HCT116 (cell line): ENCODE measurements around the gene MYH6. TPM values are rescaled to one million over a fixed set of nuclear protein-coding genes. Genes with fewer than 3 reads are reported as not detected.

ENCODE experiments used
- ATAC-seq: fragments of 200-7000 bp; cut with Tn5 transposase; 2 replicates; pipeline ENCODE4 v1.9.1; 2020; ENCODE audit warnings: mild to moderate bottlenecking, moderate library complexity
- BruUV-seq: library from RNA; stranded (reverse); fragments of 400-500 nt; replicated peaks from 2 replicates; lab custom pipeline; 2021; lab: Mats Ljungman, UMichigan
- CTCF ChIA-PET: fragments of 300-600 bp; sonication (Branson Sonifier 250); formaldehyde crosslinking; loops from one replicate; lab custom pipeline; 2021; ENCODE audit warnings: antibody characterized with exemption; lab: Charles Lee
- POLR2A ChIA-PET: fragments of 300-600, 350-600 bp; sonication (Branson Sonifier 250); formaldehyde crosslinking; loops from one replicate; lab custom pipeline; 2021; ENCODE audit warnings: antibody characterized with exemption; lab: Charles Lee
- RAD21 ChIA-PET, 2 experiments: fragments of 300-600 bp; sonication (Branson Sonifier 250); formaldehyde crosslinking; loops; one replicate each; lab custom pipeline; 2023; ENCODE audit warnings: low total read pairs in 2 of 2; ENCODE audit not compliant: uncharacterized antibody in 2 of 2, unreplicated experiment in 2 of 2, low non-redundant PET in 1 of 2; lab: Charles Lee
- DNase-seq: peaks from one replicate; pipeline ENCODE4 v3.0.0-alpha.2; 2010; ENCODE audit warnings: low read depth, low spot score
- H2AFZ ChIP-seq: fragments of 200-600 bp; shearing (Covaris generic), sonication (generic); 2 replicates; pipeline ENCODE4 v1.6.1; 2017; ENCODE audit warnings: low read depth, mixed run types, mixed read lengths, antibody characterized with exemption, low read length; ENCODE audit not compliant: poor library complexity, severe bottlenecking
- H3K27ac ChIP-seq: 2 replicates; pipeline ENCODE4 v1.5.1; 2012; ENCODE audit warnings: low read depth, low read length
- H3K27me3 ChIP-seq: fragments of 200-600 bp; sonication (generic); 2 replicates; pipeline ENCODE4 v1.6.1; 2016; ENCODE audit warnings: mixed run types, low read length, mixed read lengths; ENCODE audit not compliant: insufficient read depth
- H3K36me3 ChIP-seq, 2 experiments: fragments of 200-500 bp in 1 of 2; fragments of 200-600 bp in 1 of 2; sonication (Bioruptor generic) in 1 of 2; sonication (generic) in 1 of 2; 2 replicates each; pipeline versions ENCODE4 v1.5.1 to v1.6.1; 2014 to 2016; ENCODE audit warnings: low read length in 2 of 2, inconsistent platforms in 1 of 2, mixed read lengths in 1 of 2, mixed run types in 1 of 2; ENCODE audit not compliant: insufficient read depth in 2 of 2, control insufficient read depth in 1 of 2
- H3K4me1 ChIP-seq, 2 experiments: fragments of 200-600 bp in 1 of 2; sonication (generic) in 1 of 2; 2 replicates each; pipeline versions ENCODE4 v1.5.1 to v1.6.1; 2012 to 2017; ENCODE audit warnings: low read length in 2 of 2, inconsistent platforms in 1 of 2, mild to moderate bottlenecking in 1 of 2, mixed read lengths in 1 of 2, mixed run types in 1 of 2, moderate library complexity in 1 of 2; ENCODE audit not compliant: insufficient read depth in 2 of 2, control insufficient read depth in 1 of 2
- H3K4me2 ChIP-seq: fragments of 200-600 bp; sonication (generic); 2 replicates; pipeline ENCODE4 v1.6.1; 2017; ENCODE audit warnings: mixed run types, low read length, mixed read lengths
- H3K4me3 ChIP-seq, 2 experiments: fragments of 200-600 bp in 1 of 2; sonication (generic) in 1 of 2; replicated peaks in 1 of 2; 2 replicates each; pipeline ENCODE4 v1.5.1; 2011 to 2016; ENCODE audit warnings: low read length in 2 of 2, control low read depth in 1 of 2, low read depth in 1 of 2, mild to moderate bottlenecking in 1 of 2, mixed read lengths in 1 of 2, mixed run types in 1 of 2
- H3K79me2 ChIP-seq: fragments of 200-600 bp; sonication (generic); 2 replicates; pipeline ENCODE4 v1.6.1; 2017; ENCODE audit warnings: mild to moderate bottlenecking, mixed run types, low read length, moderate library complexity, mixed read lengths; ENCODE audit not compliant: insufficient read depth
- H3K9ac ChIP-seq: fragments of 200-600 bp; sonication (generic); 2 replicates; pipeline ENCODE4 v1.6.1; 2016; ENCODE audit warnings: low read length, mixed read lengths
- H3K9me2 ChIP-seq: fragments of 200-600 bp; sonication (generic), shearing (Covaris generic); 2 replicates; pipeline ENCODE4 v1.6.1; 2017; ENCODE audit warnings: mixed run types, mild to moderate bottlenecking, moderate library complexity; ENCODE audit not compliant: insufficient read depth
- H3K9me3 ChIP-seq, 2 experiments: fragments of 200-500 bp in 1 of 2; fragments of 200-600 bp in 1 of 2; sonication (Bioruptor generic) in 1 of 2; sonication (generic) in 1 of 2; 2 replicates each; pipeline ENCODE4 v1.6.1; 2014 to 2017; ENCODE audit warnings: low read length in 2 of 2, mixed read lengths in 2 of 2, inconsistent platforms in 1 of 2, low read depth in 1 of 2, mild to moderate bottlenecking in 1 of 2, mixed run types in 1 of 2, moderate library complexity in 1 of 2; ENCODE audit not compliant: control insufficient read depth in 1 of 2, insufficient read depth in 1 of 2
- H4K20me1 ChIP-seq: fragments of 200-600 bp; sonication (generic), shearing (Covaris generic); 2 replicates; pipeline ENCODE4 v1.6.1; 2017; ENCODE audit warnings: mixed run types, mild to moderate bottlenecking, moderate library complexity; ENCODE audit not compliant: insufficient read depth
- CBX3 ChIP-seq: IDR thresholded peaks from 2 replicates; pipeline ENCODE4 v1.6.1; 2012; ENCODE audit warnings: low read depth
- FOSL1 ChIP-seq: IDR thresholded peaks from 2 replicates; pipeline ENCODE4 v1.6.1; 2012; ENCODE audit warnings: low read depth
- JUND ChIP-seq: IDR thresholded peaks from 2 replicates; pipeline ENCODE4 v1.6.1; 2012
- POLR2A ChIP-seq: IDR thresholded peaks from 2 replicates; pipeline ENCODE4 v1.7.0; 2011; ENCODE audit warnings: borderline replicate concordance; ENCODE audit not compliant: insufficient read depth, insufficient read length; ENCODE audit errors: extremely low read depth
- RAD21 ChIP-seq: IDR thresholded peaks from 2 replicates; pipeline ENCODE4 v1.6.1; 2012; ENCODE audit warnings: low read depth, mild to moderate bottlenecking
- SP1 ChIP-seq: IDR thresholded peaks from 2 replicates; pipeline ENCODE4 v1.6.1; 2012; ENCODE audit warnings: low read depth
- SRF ChIP-seq: IDR thresholded peaks from 2 replicates; pipeline ENCODE4 v1.6.1; 2012; ENCODE audit warnings: low read depth
- TCF7L2 ChIP-seq: IDR thresholded peaks from 2 replicates; pipeline ENCODE4 v1.7.0; 2011; ENCODE audit warnings: borderline replicate concordance, inconsistent platforms; ENCODE audit not compliant: insufficient read depth, insufficient read length; ENCODE audit errors: extremely low read depth
- YY1 ChIP-seq: IDR thresholded peaks from 2 replicates; pipeline ENCODE4 v1.6.1; 2011; ENCODE audit warnings: low read length, low read depth, moderate library complexity, mild to moderate bottlenecking; ENCODE audit not compliant: insufficient replicate concordance; ENCODE audit errors: extremely low read depth
- ZFX ChIP-seq: fragments of 450-650 bp; IDR thresholded peaks from 2 replicates; pipeline ENCODE4 v1.6.1; 2017
- ZNF274 ChIP-seq: fragments of 200-500 bp; sonication (Bioruptor generic); IDR thresholded peaks from 2 replicates; pipeline ENCODE4 v1.6.1; 2014; ENCODE audit warnings: mild to moderate bottlenecking, low read depth, low read length, inconsistent platforms
- intact Hi-C: fragments of 100-400 bp; cut with micrococcal nuclease; formaldehyde crosslinking; loops from 2 replicates; pipeline ENCODE4 v1.10.0; 2022
- total RNA-seq: library from RNA; stranded (reverse); gene quantifications from one replicate; pipeline ENCODE4 v1.2.1, GENCODE V29; 2021; ENCODE audit not compliant: unreplicated experiment
- TF ChIP-seq, protein P1 (sequence below): IDR thresholded peaks from 2 replicates; pipeline ENCODE4 v1.6.1; 2012
- TF ChIP-seq, protein P2 (sequence below): IDR thresholded peaks from 2 replicates; pipeline ENCODE4 v1.6.1; 2011; ENCODE audit warnings: mild to moderate bottlenecking, low read length, moderate library complexity; ENCODE audit not compliant: insufficient replicate concordance; ENCODE audit errors: extremely low read depth
- TF ChIP-seq, protein P3 (sequence below): IDR thresholded peaks from 2 replicates; pipeline ENCODE4 v1.6.1; 2012; ENCODE audit warnings: low read depth
- TF ChIP-seq, protein P4 (sequence below), 3 experiments: fragments of 200-600 bp in 1 of 3; sonication (generic) in 1 of 3; IDR thresholded peaks in 2 of 3; conservative IDR thresholded peaks in 1 of 3; 2 replicates each; pipeline ENCODE4 v1.5.1; 2012 to 2017; ENCODE audit warnings: low read depth in 2 of 3, low read length in 2 of 3, antibody characterized with exemption in 1 of 3, borderline replicate concordance in 1 of 3, control low read depth in 1 of 3, mild to moderate bottlenecking in 1 of 3, mixed read lengths in 1 of 3, mixed run types in 1 of 3, moderate library complexity in 1 of 3; ENCODE audit not compliant: insufficient read depth in 1 of 3

MYH6 gene
- total RNA-seq, 1 experiment from 2014 or later = not detected

DNA sequence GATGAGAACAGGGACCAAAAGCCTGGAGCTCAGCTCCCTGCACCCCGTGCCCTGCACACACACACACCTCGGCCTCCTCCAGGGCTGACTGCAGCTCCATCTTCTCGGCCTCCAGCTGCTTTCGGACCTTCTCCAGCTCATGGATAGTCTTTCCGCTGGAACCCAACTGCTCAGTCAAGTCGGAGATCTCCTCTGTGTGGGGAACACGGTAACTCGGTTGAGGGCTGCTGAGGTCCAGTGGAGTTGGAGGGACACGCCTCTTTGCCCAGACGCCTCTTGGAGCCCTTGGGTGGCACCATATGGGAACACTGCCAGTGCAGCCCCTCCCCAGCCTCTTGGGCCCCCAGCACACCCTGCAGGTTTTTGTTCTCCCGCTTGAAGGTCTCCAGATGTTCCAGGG is 8.7 kb upstream of the MYH6 start:
- H3K27me3 ChIP-seq = peaks cover 5% of the 10 kb centered on the region; the same call in 1 of the 2 replicates

More for the DNA sequence above, 8.7 kb upstream of the MYH6 start:
- Histone ChIP-seq H2AFZ (no peak overlapping the region), H3K9ac (no peak overlapping the region), H3K36me3 (no peaks in the 10 kb centered on the region), H3K4me2 (no peak overlapping the region), H3K9me2 (no peaks in the 10 kb centered on the region), H3K9me3 (no peaks in the 10 kb centered on the region), H3K4me3 (no peak overlapping the region), H3K79me2 (no peaks in the 10 kb centered on the region), H3K27ac (no peak overlapping the region), H4K20me1 (no peaks in the 10 kb centered on the region), H3K4me1 (no peaks in the 10 kb centered on the region)
- ATAC-seq (no peak), DNase-seq (no peak)
- no TSS peak for BruUV-seq
- ChIA-PET POLR2A (no interaction called here), RAD21 (no interaction called here), CTCF (no interaction called here)
- intact Hi-C loops = no loop called here
- TF ChIP-seq SRF (no peak), ZFX (no peak), YY1 (no peak), ZNF274 (no peak), FOSL1 (no peak), POLR2A (no peak), SP1 (no peak), TCF7L2 (no peak), RAD21 (no peak), JUND (no peak), CBX3 (no peak)
- TF ChIP-seq, protein P1, sequence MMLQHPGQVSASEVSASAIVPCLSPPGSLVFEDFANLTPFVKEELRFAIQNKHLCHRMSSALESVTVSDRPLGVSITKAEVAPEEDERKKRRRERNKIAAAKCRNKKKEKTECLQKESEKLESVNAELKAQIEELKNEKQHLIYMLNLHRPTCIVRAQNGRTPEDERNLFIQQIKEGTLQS = no peak
- TF ChIP-seq, protein P2, sequence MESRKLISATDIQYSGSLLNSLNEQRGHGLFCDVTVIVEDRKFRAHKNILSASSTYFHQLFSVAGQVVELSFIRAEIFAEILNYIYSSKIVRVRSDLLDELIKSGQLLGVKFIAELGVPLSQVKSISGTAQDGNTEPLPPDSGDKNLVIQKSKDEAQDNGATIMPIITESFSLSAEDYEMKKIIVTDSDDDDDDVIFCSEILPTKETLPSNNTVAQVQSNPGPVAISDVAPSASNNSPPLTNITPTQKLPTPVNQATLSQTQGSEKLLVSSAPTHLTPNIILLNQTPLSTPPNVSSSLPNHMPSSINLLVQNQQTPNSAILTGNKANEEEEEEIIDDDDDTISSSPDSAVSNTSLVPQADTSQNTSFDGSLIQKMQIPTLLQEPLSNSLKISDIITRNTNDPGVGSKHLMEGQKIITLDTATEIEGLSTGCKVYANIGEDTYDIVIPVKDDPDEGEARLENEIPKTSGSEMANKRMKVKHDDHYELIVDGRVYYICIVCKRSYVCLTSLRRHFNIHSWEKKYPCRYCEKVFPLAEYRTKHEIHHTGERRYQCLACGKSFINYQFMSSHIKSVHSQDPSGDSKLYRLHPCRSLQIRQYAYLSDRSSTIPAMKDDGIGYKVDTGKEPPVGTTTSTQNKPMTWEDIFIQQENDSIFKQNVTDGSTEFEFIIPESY = no peak
- TF ChIP-seq, protein P3, sequence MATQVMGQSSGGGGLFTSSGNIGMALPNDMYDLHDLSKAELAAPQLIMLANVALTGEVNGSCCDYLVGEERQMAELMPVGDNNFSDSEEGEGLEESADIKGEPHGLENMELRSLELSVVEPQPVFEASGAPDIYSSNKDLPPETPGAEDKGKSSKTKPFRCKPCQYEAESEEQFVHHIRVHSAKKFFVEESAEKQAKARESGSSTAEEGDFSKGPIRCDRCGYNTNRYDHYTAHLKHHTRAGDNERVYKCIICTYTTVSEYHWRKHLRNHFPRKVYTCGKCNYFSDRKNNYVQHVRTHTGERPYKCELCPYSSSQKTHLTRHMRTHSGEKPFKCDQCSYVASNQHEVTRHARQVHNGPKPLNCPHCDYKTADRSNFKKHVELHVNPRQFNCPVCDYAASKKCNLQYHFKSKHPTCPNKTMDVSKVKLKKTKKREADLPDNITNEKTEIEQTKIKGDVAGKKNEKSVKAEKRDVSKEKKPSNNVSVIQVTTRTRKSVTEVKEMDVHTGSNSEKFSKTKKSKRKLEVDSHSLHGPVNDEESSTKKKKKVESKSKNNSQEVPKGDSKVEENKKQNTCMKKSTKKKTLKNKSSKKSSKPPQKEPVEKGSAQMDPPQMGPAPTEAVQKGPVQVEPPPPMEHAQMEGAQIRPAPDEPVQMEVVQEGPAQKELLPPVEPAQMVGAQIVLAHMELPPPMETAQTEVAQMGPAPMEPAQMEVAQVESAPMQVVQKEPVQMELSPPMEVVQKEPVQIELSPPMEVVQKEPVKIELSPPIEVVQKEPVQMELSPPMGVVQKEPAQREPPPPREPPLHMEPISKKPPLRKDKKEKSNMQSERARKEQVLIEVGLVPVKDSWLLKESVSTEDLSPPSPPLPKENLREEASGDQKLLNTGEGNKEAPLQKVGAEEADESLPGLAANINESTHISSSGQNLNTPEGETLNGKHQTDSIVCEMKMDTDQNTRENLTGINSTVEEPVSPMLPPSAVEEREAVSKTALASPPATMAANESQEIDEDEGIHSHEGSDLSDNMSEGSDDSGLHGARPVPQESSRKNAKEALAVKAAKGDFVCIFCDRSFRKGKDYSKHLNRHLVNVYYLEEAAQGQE = no peak
- TF ChIP-seq, protein P4, sequence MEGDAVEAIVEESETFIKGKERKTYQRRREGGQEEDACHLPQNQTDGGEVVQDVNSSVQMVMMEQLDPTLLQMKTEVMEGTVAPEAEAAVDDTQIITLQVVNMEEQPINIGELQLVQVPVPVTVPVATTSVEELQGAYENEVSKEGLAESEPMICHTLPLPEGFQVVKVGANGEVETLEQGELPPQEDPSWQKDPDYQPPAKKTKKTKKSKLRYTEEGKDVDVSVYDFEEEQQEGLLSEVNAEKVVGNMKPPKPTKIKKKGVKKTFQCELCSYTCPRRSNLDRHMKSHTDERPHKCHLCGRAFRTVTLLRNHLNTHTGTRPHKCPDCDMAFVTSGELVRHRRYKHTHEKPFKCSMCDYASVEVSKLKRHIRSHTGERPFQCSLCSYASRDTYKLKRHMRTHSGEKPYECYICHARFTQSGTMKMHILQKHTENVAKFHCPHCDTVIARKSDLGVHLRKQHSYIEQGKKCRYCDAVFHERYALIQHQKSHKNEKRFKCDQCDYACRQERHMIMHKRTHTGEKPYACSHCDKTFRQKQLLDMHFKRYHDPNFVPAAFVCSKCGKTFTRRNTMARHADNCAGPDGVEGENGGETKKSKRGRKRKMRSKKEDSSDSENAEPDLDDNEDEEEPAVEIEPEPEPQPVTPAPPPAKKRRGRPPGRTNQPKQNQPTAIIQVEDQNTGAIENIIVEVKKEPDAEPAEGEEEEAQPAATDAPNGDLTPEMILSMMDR (IDR thresholded peaks at IDR 0.05 in 2 of 3, conservative IDR thresholded peaks at IDR 0.05 in 1 of 3; ENCODE audit: borderline replicate concordance in 1 of 3, insufficient read depth in 1 of 3, low read depth in 2 of 3, low read length in 2 of 3) = no peak
